HUES6 (cell line): ENCODE data around the gene SPATS2.
"Not testable (repeated sequence)": the region's sequence is repeated elsewhere in the genome, so short reads cannot be mapped to it uniquely, and the experiment has no call there.

Experiments used
- H3K27ac ChIP-seq: 2 replicates; pipeline ENCODE4 v1.7.0; 2013; ENCODE audit warnings: low read depth, mild to moderate bottlenecking, low read length, inconsistent platforms
- H3K27me3 ChIP-seq: 2 replicates; pipeline ENCODE4 v1.6.1; 2013; ENCODE audit warnings: low read length; ENCODE audit not compliant: control insufficient read depth, insufficient read depth
- H3K36me3 ChIP-seq: 2 replicates; pipeline ENCODE4 v1.6.1; 2013; ENCODE audit warnings: low read length; ENCODE audit not compliant: control insufficient read depth, insufficient read depth
- H3K4me1 ChIP-seq: 2 replicates; pipeline ENCODE4 v1.6.1; 2013; ENCODE audit warnings: low read length; ENCODE audit not compliant: control insufficient read depth, insufficient read depth
- H3K4me3 ChIP-seq: 2 replicates; pipeline ENCODE4 v1.5.1; 2013; ENCODE audit warnings: low read depth, low read length
- H3K9ac ChIP-seq: one replicate; pipeline ENCODE4 v1.6.1; 2013; ENCODE audit warnings: mild to moderate bottlenecking, low read length
- H3K9me3 ChIP-seq: 2 replicates; pipeline ENCODE4 v1.6.1; 2013; ENCODE audit warnings: low read depth, low read length; ENCODE audit not compliant: control insufficient read depth, insufficient read depth

The SPATS2 gene

DNA sequence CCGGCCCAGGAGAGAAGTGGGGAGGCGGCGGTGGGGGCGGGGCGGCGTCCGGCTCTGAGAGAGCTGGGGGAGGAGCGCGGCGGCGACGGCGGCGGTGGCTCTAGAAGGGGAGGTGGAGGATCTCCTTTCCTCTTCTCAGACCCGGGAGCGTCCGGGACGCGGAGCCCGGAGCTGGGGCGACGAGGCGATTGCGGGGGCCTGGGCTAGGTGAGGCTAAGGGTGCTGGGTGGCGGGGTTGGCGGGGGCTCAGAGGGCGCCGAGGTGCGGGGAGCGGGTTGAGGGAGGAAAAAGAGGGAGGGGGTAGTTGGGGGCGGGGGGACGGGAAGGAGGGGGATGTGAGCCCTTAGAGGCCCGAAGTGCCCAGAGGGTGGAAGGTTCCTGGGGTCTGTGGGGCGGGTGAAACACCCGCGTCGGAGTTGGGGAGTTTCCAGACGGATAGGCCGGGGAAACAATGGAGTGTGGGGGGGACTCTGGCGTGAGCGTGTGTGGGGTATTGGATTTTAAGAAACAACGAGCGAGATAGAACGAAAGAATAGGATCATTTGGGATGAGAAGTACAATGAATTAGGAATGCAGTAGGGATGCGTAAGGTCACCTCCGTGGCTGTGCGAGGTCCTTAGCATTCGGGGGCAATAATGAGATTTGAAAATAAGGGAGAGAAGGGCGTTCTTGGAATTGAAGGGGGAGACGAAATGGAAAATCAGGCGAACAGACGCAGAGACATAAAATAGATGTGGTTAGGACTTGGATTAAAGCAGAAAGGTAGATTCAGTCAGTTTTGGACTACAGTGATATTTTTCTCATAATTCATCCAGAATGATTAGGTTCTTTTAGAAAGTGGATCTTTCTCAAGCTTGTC, at the start of gene SPATS2:
Gene SPATS2 (plus strand): TSS at position 82 of the 859 bp plus-strand sequence. CDS start 93,551 bp downstream, outside the sequence.
- Histone ChIP-seq H3K9ac (peak within 1 kb of the TSS; percentile 91), H3K9me3 (no peaks in the 10 kb centered on the region), H3K27me3 (peaks cover 12% of the 10 kb centered on the region), H3K36me3 (no peaks in the 10 kb centered on the region), H3K27ac (peak within 1 kb of the TSS; percentile 88), H3K4me3 (peak within 1 kb of the TSS; percentile 98), H3K4me1 (peaks cover 16% of the 10 kb centered on the region)

DNA sequence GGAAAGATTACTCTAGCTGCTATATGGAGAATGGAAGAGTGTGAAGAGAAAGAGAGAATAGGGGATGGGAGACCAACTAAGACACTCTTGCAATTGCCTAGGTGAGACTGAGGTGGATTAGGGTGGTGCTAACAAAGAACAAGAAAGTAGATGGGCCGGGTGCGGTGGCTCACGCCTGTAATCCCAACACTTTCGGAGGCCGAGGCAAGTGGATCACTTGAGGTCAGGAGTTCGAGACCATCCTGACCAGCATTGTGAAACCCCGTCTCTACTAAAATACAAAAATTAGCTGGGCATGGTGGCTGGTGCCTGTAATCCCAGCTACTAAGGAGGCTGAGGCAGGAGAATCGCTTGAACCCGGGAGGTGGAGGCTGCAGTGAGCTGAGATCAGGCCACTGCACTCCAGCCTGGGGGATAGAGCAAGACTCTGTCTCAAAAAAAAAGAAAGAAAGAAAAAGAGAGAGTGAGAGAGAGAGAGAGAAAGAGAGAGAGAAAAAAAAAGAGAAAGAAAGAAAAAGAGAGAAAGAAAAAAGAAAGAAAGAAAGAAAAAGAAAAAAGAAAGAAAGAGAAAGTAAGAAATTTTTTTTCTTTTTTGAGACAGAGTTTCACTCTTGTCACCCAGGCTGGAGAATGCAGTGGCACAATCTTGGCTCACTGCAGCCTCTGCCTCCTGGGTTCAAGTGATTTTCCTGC, 46.7 kb upstream of the SPATS2 start:
- H3K9me3 ChIP-seq, H3K27me3 ChIP-seq, H3K4me1 ChIP-seq, H3K4me3 ChIP-seq, H3K9ac ChIP-seq, H3K27ac ChIP-seq, H3K36me3 ChIP-seq: not testable (repeated sequence)

DNA sequence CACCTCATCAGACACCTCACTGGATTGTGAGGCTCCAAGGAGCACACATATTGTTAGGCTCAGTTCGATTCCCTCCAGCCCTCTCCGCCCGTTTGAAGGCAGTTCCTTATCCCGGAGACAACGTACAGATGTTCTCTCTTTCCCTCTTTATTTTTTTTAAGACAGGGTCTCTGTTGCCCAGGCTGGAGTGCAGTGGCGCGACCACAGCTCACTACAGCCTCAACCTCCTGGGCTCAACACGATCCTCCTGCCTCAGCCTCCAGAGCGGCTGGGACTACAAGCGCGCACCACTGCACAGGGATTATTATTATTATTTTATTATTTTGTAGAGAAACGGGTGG, 44.9 kb upstream of the SPATS2 start:
- no peaks in the 10 kb centered on the region for H3K9me3 ChIP-seq
- peak overlapping the region; percentile 97 for H3K4me3 ChIP-seq
- peaks cover 2% of the 10 kb centered on the region; the same call in 1 of the 2 replicates for H3K27me3 ChIP-seq
- peak overlapping the region; percentile 77 for H3K9ac ChIP-seq
- H3K27ac ChIP-seq: peak overlapping the region; percentile 1; the same call in 1 of the 2 replicates
- peaks cover 9% of the 10 kb centered on the region; the same call in 1 of the 2 replicates for H3K4me1 ChIP-seq
- peaks cover 24% of the 10 kb centered on the region for H3K36me3 ChIP-seq

GRCh38 chr12:49322708-49323523, 44.3 kb upstream of the SPATS2 start, which contains the start of gene TROAP:
TROAP (plus strand) TSS chr12:49323255; CDS start chr12:49323609, 354 bp downstream.
- peak within 1 kb of the TSS; percentile 96 for H3K9ac ChIP-seq
- H3K27me3 ChIP-seq: peaks cover 2% of the 10 kb centered on the region; the same call in 1 of the 2 replicates
- peaks cover 9% of the 10 kb centered on the region; the same call in 1 of the 2 replicates for H3K4me1 ChIP-seq
- H3K9me3 ChIP-seq: no peaks in the 10 kb centered on the region
- H3K4me3 ChIP-seq: peak within 1 kb of the TSS; percentile 97
- H3K27ac ChIP-seq: peak within 1 kb of the TSS; percentile 49; the same call in 1 of the 2 replicates
- H3K36me3 ChIP-seq: peaks cover 29% of the 10 kb centered on the region

DNA sequence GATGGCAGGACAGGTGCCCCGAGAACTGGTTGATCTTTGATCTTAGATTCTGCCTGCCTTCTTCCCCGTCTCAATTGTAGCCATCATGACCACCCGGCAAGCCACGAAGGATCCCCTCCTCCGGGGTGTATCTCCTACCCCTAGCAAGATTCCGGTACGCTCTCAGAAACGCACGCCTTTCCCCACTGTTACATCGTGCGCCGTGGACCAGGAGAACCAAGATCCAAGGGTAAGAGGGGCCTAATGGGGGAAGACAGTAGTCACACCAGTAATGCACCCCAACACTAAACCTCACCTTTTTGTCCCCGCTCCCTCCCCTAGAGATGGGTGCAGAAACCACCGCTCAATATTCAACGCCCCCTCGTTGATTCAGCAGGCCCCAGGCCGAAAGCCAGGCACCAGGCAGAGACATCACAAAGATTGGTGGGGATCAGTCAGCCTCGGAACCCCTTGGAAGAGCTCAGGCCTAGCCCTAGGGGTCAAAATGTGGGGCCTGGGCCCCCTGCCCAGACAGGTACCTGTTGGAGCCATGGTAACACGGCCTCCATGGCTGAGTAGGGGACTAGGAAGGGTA, 43.7 kb upstream of the SPATS2 start:
- peak overlapping the region; percentile 49; the same call in 1 of the 2 replicates for H3K27ac ChIP-seq

DNA sequence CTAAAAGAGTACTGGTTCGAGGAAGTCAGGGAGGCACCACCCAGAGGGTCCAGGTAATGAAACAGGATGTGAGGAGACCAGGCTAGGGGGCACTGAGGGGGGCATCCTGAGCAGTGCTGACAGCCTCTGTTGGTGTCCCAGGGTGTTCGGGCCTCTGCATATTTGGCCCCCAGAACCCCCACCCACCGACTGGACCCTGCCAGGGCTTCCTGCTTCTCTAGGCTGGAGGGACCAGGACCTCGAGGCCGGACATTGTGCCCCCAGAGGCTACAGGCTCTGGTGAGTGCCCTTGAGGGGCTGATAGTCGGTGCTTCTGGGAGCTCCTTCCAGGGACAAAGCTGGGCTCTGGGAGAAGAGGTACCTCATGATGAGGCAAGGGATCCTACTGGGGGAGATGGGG, 41.7 kb upstream of the SPATS2 start:
- no peaks in the 10 kb centered on the region for H3K27me3 ChIP-seq
- H3K27ac ChIP-seq: no peak overlapping the region
- H3K36me3 ChIP-seq: peaks cover 48% of the 10 kb centered on the region
- no peaks in the 10 kb centered on the region for H3K9me3 ChIP-seq
- H3K9ac ChIP-seq: no peak overlapping the region
- H3K4me1 ChIP-seq: peaks cover 9% of the 10 kb centered on the region; the same call in 1 of the 2 replicates
- no peak overlapping the region for H3K4me3 ChIP-seq

More for the DNA sequence above, 43.7 kb upstream of the SPATS2 start:
- Histone ChIP-seq H3K4me3 (peak overlapping the region; percentile 97), H3K9me3 (no peaks in the 10 kb centered on the region), H3K9ac (peak overlapping the region; percentile 96), H3K36me3 (peaks cover 30% of the 10 kb centered on the region), H3K27me3 (peaks cover 2% of the 10 kb centered on the region; the same call in 1 of the 2 replicates), H3K4me1 (peaks cover 9% of the 10 kb centered on the region; the same call in 1 of the 2 replicates)

- H3K9ac ChIP-seq: no peak overlapping the region
- H3K27ac ChIP-seq: no peak overlapping the region
- H3K36me3 ChIP-seq: peaks cover 54% of the 10 kb centered on the region
- H3K4me3 ChIP-seq: no peak overlapping the region
- H3K4me1 ChIP-seq: peaks cover 4% of the 10 kb centered on the region; the same call in 1 of the 2 replicates
- H3K9me3 ChIP-seq: no peaks in the 10 kb centered on the region
- H3K27me3 ChIP-seq: peaks cover 7% of the 10 kb centered on the region
Measured at GRCh38 chr12:49327368-49327767, 39.9 kb upstream of the SPATS2 start.

DNA sequence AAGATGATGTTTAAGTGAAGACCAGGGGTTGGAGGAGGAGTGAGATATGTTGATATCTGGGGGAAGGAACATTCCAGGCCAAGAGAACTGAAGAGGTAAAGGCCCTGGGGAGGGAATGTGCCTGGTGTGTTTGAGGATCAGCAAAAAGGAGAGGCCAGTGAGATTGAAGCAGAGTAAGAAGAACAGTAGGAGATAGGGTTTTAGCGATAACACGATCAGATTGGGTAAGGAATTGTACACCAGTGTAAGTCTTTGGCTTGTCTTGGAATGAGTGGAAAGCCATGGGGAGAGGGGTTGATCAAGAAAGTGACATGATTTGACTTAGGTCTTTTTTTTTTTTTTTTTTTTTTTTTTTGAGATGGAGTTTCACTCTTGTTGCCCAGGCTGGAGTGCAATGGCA, 39.4 kb upstream of the SPATS2 start:
- peaks cover 54% of the 10 kb centered on the region for H3K36me3 ChIP-seq
- H3K9ac ChIP-seq: no peak overlapping the region
- peaks cover 12% of the 10 kb centered on the region for H3K27me3 ChIP-seq
- H3K9me3 ChIP-seq: no peaks in the 10 kb centered on the region
- no peak overlapping the region for H3K27ac ChIP-seq
- H3K4me3 ChIP-seq: no peak overlapping the region
- H3K4me1 ChIP-seq: peaks cover 3% of the 10 kb centered on the region; the same call in 1 of the 2 replicates

- peaks cover 54% of the 10 kb centered on the region for H3K36me3 ChIP-seq
- no peak overlapping the region for H3K4me3 ChIP-seq
- no peak overlapping the region for H3K27ac ChIP-seq
- no peak overlapping the region for H3K9ac ChIP-seq
- H3K9me3 ChIP-seq: no peaks in the 10 kb centered on the region
- peaks cover 2% of the 10 kb centered on the region; the same call in 1 of the 2 replicates for H3K4me1 ChIP-seq
- peaks cover 22% of the 10 kb centered on the region for H3K27me3 ChIP-seq
Measured at GRCh38 chr12:49328816-49329215, 38.4 kb upstream of the SPATS2 start.

DNA sequence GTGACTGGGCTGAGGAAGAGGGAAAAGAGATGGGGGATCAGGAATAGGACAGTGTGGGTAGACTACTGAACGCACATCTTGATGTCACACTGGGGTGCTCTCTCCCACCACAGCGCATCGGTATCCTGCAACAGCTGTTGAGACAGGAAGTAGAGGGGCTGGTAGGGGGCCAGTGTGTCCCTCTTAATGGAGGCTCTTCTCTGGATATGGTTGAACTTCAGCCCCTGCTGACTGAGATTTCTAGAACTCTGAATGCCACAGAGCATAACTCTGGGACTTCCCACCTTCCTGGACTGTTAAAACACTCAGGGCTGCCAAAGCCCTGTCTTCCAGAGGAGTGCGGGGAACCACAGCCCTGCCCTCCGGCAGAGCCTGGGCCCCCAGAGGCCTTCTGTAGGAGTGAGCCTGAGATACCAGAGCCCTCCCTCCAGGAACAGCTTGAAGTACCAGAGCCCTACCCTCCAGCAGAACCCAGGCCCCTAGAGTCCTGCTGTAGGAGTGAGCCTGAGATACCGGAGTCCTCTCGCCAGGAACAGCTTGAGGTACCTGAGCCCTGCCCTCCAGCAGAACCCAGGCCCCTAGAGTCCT, 37.1 kb upstream of the SPATS2 start:
- H3K27ac ChIP-seq: no peak overlapping the region
- no peak overlapping the region for H3K9ac ChIP-seq
- H3K36me3 ChIP-seq: peaks cover 51% of the 10 kb centered on the region

More for the DNA sequence above, 37.1 kb upstream of the SPATS2 start:
- H3K4me1 ChIP-seq: no peaks in the 10 kb centered on the region
- H3K4me3 ChIP-seq: no peak overlapping the region
- no peaks in the 10 kb centered on the region for H3K9me3 ChIP-seq
- H3K27me3 ChIP-seq: peaks cover 35% of the 10 kb centered on the region
